Kidney capillary endothelial cell (primary cell): ENCODE data around the gene STAT1.

Experiments
- DNase-seq: peaks from one replicate; pipeline ENCODE4 v3.0.0-alpha.2; 2018; ENCODE audit warnings: low spot score

STAT1 gene

DNA sequence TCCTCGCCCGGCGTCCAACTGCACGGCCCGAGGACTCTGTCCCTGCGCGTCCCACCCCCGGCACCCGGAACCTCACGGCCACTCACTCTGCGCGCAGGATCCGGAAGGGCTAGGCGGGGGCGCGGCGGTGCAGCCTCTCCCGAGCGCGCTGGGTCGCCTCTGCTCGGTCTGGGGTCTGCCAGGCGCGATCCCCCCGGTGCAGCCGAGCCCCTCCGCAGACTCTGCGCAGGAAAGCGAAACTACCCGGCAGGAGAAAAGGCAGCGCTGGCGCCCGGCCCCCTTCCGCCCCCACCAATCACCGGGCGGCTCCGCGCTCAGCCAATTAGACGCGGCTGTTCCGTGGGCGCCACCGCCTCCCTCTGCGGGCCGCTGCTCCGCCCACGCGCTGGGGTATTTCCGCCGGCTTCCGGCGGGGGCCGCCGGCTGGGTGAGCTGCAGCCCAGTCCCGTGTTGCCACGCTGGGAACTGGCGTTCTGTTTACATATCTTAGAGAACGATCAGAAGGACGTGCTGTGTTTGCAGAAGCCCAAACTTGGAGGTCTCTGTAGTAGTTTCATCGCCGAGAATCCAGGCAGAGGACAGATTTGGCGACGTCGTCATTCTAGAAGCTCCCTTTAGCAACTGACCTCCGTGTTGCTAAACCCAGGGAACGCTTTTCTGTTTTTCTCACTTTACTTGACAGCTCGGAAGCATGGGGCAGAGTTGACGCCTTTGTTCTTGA is at the start of gene STAT1:
Gene STAT1 (minus strand): TSS at position 240 of the 721 bp plus-strand sequence. CDS start 4,168 bp downstream, outside the sequence.
- DNase-seq = peak; percentile 90

DNA sequence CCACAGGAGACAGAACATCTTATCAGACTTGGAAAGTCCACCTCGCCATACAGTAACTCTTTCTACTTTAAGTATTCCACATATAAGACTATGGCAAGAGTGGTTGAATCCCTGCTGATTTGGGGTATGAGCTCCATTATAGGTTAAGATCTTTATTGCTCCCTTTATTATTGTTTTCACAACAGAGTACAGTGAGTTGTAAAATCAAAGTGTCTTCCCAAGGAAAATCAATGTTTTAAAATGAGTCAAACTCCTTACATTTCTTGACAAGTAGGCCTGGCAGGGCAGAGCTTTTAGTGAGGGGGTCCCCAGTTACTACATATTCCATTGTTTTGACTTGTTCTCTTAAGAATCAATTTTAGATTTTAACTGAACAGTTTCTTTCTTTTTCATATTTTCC is 49.6 kb upstream of the STAT1 start:
- DNase-seq = no peak

DNA sequence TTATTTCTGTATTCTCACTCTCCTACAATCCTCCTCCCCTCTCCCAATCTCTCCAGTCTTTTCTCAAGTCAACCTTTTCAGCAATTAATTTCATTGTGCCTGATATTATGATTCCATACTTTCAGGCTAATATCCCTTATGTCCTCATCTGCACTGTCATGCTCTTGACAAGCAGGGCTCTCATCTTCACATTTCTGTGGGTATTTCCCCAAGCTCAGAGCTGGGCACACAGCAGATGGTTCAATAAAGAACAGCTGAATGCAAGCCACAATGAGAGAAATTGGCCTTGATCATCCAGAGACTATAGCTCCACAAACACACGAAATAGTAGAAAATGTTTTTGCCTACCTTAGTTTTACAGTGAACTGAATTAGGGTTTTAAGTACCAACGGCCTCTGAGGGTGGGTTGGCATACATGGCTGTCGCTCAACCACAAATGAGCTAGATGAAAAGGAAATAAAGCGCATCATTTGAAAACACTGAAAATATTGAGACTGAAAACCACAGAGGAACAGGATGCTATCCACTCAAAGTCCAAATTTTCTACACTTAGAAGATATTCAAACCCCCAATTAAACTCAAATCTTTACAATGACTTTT is 47.5 kb upstream of the STAT1 start:
- DNase-seq = no peak

DNA sequence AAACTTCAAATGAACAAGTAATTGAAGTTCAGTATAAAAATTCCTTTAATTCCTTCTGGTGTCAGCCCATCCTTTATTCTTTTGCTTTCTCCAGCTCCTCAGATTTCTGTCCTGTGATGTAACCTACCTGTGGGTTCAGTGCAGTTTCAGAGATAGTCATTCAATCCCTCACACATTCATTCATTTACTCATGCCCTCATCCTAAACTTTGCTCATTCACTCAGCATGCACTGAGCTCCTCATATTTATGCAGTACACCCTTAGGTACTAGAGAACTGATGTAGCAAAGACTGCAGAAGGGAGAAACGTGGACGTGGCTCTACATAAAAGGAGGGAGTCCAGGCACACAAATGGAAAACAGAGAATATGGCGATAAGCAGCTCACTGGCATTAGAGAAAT is 45.3 kb upstream of the STAT1 start:
- no peak for DNase-seq

DNA sequence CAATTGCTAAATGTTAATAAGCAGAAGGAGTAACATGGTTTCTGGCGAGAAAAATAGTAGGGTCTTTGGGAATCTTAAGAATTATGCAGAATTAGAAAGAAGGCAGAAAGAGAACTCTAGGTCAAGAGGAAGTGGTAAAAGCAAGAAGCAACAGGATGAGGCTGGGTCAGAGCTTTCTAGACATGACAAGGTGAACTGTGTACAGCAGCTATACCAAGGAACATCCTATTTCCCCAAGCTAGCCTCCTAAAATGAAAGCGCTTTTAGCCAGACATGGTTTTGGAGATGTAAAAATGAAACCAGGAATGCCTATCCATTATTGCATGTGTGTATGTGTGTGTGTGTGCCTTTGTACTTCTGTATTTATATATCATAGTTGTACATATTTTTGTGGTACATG is 42.3 kb upstream of the STAT1 start:
- no peak for DNase-seq

DNA sequence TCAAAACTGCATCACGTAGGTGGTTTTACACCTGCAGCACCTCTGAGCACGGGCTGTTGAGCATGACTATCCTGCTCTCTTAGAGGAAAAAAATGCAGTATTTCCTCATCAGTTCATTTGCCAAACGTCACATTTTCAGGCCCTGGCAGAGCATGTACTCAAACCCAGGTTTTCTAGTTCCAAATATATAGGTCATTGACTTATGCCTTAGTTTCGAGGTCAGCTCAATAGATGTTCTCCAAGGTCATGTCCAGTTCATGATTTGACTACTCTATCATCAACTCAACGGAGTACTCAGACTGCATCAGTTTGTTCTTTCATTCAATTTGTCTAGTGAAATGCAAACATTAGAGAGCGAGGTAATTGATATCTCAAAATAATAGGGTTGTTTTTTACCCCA is 39.3 kb upstream of the STAT1 start:
- DNase-seq = no peak

DNA sequence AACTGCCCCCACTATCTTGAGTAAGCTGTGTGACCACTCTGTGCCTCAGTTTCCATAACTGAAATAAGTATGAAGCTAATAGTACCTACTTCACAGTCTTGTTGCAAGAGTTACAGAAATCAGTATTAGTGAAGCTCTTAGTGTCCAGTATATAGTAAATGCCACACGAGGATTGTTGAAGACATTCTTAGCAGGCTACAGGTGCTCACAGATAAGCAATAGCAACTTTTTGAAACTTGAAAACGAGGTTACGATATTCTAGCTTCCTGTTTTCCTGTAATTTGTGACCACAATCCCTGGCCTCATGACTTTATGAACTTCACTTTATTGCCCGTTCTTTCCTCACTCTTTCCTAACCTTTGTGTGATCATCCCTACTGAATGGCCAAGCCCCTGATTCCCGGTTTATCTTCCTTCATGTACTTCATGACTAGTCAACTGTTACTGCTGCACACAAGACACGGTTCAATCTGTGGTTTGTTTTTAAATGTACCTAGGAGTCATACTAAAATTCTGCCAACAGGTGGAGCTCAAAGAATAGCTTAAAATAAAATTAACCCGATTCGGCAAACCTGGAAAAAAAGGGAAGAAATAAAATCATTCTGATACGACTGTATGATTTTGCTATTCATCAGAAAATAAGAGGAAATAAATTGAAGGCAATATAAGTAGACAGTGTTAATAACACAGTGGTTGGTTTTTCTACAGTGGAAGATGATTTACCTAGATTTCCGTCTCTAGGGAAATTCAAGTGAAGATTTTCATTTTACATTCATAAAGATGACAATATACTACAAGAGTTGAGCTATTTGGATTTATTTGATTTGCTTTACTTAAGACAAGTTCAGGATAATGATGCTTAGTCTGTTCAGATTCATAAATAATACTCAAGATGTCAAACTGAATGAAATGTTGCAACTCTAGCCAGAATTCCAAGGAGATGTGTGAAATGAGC is 38.1 kb upstream of the STAT1 start:
- peak; percentile 42 for DNase-seq

DNA sequence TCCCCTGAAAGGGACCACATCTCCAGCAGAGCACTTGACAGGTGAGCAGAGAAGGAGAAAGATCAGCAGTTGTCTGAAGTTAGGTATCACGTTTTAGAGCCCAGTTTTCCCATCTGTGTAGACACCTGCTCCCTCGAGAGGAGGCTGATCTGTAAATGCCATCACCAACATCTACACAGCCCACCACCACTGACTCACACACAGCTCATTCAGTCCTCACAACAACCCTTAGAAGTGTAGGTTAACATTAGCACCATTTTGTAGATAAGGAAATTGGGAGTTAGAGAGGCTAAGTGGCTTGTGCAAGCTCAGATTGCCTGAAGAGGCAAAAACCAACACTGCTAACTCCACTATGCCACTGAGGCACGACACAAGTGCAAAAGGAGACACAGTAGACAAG is 37.2 kb upstream of the STAT1 start:
- no peak for DNase-seq

DNA sequence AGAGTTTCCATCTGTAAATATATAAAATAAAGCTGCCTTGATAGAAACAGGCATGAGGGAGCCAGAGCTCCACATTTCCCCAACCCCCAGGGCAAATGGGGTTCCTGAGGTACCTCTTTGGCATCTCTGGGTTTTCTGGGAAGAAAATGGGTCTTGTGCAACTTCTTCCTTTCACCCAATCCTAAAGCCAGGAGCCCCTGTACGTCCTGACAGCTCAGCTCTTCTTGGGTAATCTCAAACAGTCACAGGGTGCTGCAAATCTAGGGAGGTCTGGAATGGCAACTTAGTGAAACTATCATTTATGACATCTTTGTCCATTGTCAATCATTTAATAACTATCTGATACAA is 36.6 kb upstream of the STAT1 start:
- DNase-seq = no peak

DNA sequence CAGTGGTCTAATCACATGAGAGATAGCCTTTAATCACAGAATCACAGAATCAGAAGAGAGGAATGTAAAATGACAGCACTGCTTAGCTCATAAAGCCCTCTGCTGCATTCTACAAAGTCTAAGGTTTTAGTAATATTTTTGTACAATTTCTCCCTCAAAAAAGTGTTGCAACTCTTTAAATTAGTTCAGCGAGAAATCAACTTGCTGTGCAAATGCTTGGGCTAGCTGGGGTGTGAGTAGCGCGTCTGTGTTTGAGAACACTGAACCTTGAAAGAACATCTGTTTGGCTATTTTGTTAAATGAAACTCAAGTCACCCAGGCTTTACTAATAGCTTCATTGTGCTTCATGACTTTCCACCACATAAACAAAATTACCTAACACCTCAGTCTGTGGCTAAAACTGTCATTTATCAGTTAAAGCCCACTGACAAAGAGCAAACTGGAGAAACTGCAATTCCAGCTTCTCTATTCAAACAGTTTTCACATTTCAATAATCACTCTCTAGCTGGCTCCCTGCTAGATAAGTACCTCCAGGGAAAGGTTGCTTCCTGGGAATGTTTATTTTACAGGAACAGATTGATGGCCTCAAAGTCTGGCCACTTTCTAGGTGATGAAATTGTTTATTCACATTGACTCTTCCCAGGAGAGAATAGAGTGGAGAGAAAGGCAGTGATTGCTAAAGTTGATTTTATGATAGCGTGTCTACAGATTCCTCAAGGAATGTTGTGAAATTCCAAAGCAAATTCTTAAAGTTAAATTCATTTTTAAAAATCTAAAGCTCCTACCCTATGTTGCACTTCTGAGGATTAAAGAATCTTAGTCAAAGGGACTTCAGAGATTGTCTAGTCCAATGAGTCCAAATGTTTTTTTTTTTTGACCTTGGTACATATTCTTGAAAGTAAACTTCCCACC is 36.0 kb upstream of the STAT1 start:
- DNase-seq = no peak

DNA sequence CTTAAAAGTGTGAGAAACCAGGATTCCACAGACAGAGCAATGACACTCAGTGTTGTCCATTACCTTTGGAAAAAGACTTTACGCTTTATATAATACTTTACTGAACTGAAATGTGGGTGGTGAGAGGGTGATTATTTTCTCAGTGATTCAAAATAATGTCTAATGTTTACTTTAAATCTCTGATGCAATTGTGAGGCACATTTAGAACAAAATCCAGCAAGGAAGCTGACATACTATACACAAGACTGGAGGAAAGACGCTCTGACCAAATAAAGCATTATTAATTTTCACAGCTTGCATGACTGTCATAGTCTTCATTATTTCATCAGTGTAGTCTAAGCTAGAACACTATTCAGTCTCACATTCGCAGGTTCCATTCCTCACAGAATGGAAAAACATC is 34.1 kb upstream of the STAT1 start:
- no peak for DNase-seq

DNA sequence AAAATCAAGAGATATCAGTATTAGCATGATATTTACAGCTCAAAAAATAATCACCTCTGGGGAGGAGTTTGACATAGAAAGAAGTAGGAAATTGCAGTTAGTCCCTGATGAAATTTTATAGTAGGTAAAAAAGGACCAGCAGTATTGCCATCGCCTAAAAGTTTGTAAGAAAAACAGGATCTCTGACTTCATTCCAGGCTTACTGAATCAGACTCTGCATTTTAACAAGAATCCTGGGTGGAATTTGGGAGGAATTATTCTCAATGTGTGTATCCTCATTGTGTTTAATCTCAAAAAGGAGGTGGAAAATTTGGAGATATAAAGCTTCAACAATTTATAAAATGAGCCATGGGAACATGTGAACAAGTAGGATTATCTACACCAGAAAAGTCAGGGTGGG is 31.2 kb upstream of the STAT1 start:
- DNase-seq = no peak

DNA sequence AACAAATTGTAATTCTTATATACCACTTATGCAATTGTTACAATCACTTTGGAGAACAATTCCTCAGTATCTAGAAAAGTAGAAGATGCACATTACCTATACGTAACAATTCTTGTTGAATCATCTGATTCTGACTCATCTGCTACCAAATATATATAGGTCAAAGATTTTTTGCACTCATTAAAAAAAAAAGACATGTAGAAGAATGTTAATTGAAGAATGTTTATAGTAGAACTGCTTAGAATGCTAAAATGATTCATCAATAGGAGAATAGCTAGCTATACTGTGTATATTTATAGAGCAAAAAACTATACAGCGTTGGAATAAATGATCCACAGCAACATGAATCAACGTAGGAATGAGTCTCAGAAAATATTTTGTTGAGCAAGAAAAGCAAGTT is 29.5 kb upstream of the STAT1 start:
- no peak for DNase-seq

DNA sequence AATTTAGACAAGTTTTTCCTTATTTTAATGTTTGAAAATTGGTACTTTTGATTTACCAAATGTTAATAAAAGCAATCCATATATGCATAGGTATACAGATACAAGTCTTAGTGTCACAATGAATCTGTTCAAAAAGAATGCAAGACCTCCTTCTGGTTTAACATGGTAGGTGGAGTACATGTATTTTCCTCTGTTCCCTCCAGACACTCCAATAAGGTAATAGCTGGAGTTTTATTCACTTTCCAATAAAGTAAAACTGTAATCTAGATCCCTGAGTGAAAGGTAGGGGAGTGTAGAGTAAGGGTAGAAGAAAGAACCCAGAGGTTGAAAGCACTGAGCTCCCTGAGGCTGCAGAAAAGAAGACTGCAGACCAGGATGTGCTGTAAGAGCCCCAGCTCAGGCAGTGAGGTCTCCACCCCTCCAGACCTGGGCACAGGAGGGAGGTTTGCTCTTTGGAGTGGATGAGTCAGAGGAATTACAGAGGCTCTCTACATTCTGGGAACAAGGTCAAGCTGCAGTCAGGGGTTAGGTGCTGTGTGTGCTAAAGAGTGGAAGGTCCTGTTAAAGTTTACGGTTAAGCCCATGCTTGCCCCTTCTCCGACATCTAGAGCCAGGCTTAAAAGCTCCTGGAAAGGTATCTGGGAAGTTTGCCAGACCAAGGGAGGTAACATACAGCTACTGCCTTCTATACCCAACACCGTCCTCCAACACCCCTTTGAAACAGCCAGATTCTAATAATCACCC is 27.6 kb upstream of the STAT1 start:
- DNase-seq = no peak

DNA sequence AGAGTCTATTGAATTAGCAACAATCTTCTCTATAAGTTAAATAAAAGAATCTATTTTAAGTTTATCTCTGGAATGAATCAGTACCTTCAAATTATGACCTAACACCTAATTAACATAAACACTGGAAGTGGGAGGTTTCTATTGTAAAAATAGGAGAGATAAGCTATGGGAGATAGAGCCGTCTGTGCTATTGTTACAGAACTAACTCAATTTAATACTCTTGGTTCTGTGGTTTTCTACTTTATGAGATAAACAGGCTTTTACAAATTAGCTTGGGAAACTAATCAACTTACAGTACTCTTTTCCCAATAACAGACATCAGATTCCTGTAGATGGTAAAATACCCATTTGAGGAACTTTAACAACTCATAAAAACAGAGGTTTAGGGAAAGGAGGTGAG is 25.6 kb upstream of the STAT1 start:
- no peak for DNase-seq

DNA sequence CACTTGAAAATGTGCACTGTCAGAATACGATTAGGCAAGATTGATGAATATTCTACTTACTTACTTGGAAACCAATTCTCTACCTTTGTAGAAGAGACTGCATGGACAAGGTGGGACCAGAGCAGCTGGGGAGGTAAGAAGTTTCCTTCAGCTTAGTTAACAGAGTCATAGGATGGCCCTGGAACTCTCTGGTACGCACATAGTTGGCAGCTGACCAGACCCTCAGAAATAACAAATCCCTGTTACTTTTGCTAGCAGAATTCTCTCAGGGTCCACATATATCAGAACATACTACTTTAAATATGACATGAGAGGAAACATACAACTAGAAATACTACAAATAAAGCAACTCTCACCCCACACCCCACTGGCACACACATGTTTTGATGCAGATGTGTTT is 24.8 kb upstream of the STAT1 start:
- DNase-seq = no peak

DNA sequence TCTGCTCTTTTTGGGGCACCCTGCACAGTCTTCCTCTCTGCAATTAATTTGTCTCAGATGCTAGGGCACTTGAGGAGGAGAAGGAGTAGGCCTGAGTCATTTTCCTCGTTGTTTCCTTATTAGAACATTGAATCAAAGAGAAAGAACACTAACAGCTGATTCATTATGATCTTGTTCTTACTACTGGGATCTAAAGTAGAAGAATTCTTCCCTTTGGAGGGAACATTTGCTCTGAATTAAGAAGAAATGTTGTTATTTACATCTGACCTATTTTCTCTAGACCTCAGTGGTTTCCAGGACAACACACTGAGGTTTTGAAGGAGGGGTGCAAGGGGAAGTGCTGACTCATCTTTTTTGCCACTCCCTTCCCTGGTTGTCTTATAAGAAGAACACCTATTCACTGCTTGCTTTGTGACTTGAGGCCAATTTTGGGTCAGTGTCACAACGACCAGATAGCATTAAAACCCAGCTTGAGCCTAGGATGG is 24.3 kb upstream of the STAT1 start:
- peak; percentile 43 for DNase-seq

DNA sequence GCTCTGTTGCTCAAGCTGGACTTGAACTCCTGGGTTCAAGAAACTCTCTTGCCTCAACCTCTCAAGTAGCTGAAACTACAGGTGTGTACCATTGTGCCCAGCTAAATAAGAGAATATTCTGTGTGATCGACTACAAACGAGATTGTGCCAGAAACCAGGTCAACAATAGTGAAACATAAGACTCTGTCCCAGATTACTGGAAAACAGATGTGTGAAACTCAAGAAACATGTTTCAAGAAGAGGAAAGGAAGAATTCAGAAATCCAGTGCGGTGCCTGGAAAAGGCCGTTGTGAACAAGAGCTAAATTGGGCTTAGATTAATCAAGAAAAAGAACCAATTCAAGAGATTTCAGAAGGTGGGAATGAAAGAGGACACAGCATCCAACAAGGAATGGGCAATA is 23.4 kb upstream of the STAT1 start:
- no peak for DNase-seq

DNA sequence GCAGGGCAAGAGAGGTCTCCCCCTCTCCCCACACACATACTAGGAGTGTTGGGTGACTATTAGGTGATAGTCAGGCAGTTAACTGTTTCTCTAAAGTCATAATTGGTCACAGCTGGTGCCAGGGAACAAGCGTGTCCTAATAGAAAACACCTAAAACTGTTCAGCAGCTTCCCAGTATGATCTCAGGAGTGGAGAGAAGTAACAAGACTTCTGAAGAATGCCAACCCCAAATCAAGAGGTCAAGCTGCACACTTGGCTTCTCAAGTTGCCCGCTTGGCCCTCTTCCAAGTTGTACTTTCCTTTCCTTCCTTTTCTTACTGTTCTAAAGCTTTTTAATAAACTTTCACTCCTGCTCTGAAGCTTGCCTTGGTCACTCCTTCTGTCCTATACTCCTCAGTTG is 22.4 kb upstream of the STAT1 start:
- DNase-seq = no peak

DNA sequence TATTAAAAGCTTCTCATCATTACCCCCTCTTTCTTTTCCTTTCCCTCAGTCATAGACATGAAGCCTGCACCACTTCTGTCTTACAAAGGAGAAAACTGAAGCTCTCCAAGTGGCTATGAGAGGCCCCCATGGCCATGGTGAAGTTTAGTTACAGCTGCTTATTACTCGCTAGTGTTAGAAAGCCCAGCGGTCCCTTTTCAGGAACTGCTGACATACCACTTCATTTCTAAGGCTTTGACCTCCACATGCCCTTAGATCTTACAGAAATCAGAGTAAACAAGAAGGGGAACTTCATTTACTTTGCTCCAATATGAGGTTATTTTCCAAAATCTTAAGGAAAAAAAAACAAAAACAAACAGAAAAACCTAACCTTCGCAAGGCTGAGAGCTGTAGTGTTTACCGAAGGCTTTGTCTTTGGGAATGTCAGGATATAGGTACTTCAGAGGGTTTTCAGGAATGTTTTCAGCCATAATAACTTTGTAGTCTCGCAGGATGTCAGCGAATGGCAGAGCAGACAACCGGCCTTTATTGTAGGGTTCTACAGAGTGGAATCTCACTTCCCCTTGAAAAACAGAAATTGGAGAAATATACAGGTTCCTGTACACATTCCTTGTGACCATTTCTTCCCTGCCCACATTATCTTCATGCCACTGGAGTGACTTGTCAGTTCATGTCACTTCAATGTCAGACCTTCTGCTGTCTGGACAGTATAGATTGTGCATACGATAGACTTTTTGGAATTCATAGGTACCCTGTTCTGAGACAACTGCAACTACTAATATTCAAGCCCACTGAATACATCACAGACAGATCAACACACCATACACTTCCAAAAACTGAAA is 18.8 kb upstream of the STAT1 start:
- DNase-seq = no peak
